Embryonic facial prominence (tissue), 1 donor: ENCODE data around the gene ENAH.
"Not testable (repeated sequence)": the region's sequence is repeated elsewhere in the genome, so short reads cannot be mapped to it uniquely, and the experiment has no call there.

Experiments
- DNase-seq: peaks from one replicate; pipeline ENCODE4 v3.0.0-alpha.2; 2016; ENCODE audit errors: extremely low spot score

ENAH gene

GRCh38 chr1:225652729-225653462, at the start of gene ENAH:
TSS of gene ENAH (minus strand) at chr1:225653123. CDS start at chr1:225652690, 433 bp downstream.
- DNase-seq, result peak; percentile 81

- DNase-seq, result no peak
These were observed 48.1 kb upstream of the ENAH start for GRCh38 chr1:225700889-225701465.

GRCh38 chr1:225700164-225700821, 47.4 kb upstream of the ENAH start:
- peak; percentile 54 for DNase-seq

GRCh38 chr1:225699336-225699735, 46.4 kb upstream of the ENAH start:
- no peak for DNase-seq

GRCh38 chr1:225698194-225698593, 45.3 kb upstream of the ENAH start:
- DNase-seq, result not testable (repeated sequence)

GRCh38 chr1:225697428-225697827, 44.5 kb upstream of the ENAH start:
- no peak for DNase-seq

- no peak for DNase-seq
These were observed 42.8 kb upstream of the ENAH start for GRCh38 chr1:225695578-225696337.

- DNase-seq, result no peak
These were observed 41.3 kb upstream of the ENAH start for GRCh38 chr1:225694151-225694603.

- not testable (repeated sequence) for DNase-seq
These were observed 40.8 kb upstream of the ENAH start for GRCh38 chr1:225693697-225694096.

GRCh38 chr1:225693085-225693696, 40.3 kb upstream of the ENAH start:
- DNase-seq, result no peak

- no peak for DNase-seq
These were observed 39.6 kb upstream of the ENAH start for GRCh38 chr1:225692517-225692879.

GRCh38 chr1:225691861-225692516, 39.1 kb upstream of the ENAH start:
- DNase-seq, result peak; percentile 77

GRCh38 chr1:225691377-225691776, 38.5 kb upstream of the ENAH start:
- no peak for DNase-seq

- DNase-seq, result no peak
These were observed 37.0 kb upstream of the ENAH start for GRCh38 chr1:225689882-225690459.

- no peak for DNase-seq
These were observed 35.4 kb upstream of the ENAH start for GRCh38 chr1:225688345-225688744.

- DNase-seq, result no peak
These were observed 32.7 kb upstream of the ENAH start for GRCh38 chr1:225685476-225686176.

- DNase-seq, result no peak
These were observed 31.8 kb upstream of the ENAH start for GRCh38 chr1:225684741-225685140.

- no peak for DNase-seq
These were observed 28.3 kb upstream of the ENAH start for GRCh38 chr1:225681231-225681630.

GRCh38 chr1:225678545-225678944, 25.6 kb upstream of the ENAH start:
- DNase-seq, result no peak
